GM12872 (cell line): ENCODE measurements around the gene PLD3.

Experiments
- CTCF ChIP-seq: IDR thresholded peaks from 3 replicates; pipeline ENCODE4 v1.5.1; 2011; ENCODE audit warnings: low read depth, mild to moderate bottlenecking, low read length, moderate library complexity; ENCODE audit not compliant: insufficient read depth

The PLD3 gene

GRCh38 chr19:40348125-40348913, at the start of gene PLD3, which contains the start of gene C19orf47:
Gene PLD3 (plus strand): TSS chr19:40348695. CDS start chr19:40366484, 17,789 bp downstream.
Gene C19orf47 (minus strand): TSS chr19:40348397. CDS start chr19:40341857, 6,540 bp downstream.
- no peak for TF ChIP-seq CTCF

GRCh38 chr19:40300668-40301067, 47.8 kb upstream of the PLD3 start:
- TF ChIP-seq CTCF = no peak

GRCh38 chr19:40302224-40303011, 46.1 kb upstream of the PLD3 start:
- no peak for TF ChIP-seq CTCF

- no peak for TF ChIP-seq CTCF
These were observed 44.7 kb upstream of the PLD3 start for GRCh38 chr19:40303765-40304164.

- no peak for TF ChIP-seq CTCF
These were observed 44.2 kb upstream of the PLD3 start for GRCh38 chr19:40304306-40304705.

GRCh38 chr19:40305403-40305802, 43.1 kb upstream of the PLD3 start:
- peak; percentile 65; the same call in 2 of the 3 replicates for TF ChIP-seq CTCF

- TF ChIP-seq CTCF = no peak
These were observed 38.8 kb upstream of the PLD3 start for GRCh38 chr19:40309666-40310065.
